ENCODE measurements around the gene MEF2D. TPM values are rescaled to one million over a fixed set of nuclear protein-coding genes. Genes with fewer than 3 reads are reported as not detected.
A peak's percentile ranks its signal among the peaks of the same experiment; 100 is the strongest.

The MEF2D gene
- total RNA-seq, 1 experiment from 2014 or later: 18.7 TPM

- H3K9ac ChIP-seq (ENCODE audit: extremely low read depth, insufficient read length, low read length): no peak overlapping the region
- no peak overlapping the region for H2BK12ac ChIP-seq (ENCODE audit: insufficient read length, low read depth, low read length)
- no peak overlapping the region for H3K4me2 ChIP-seq (ENCODE audit: insufficient read depth, insufficient read length, low read length)
- H2BK5ac ChIP-seq (ENCODE audit: insufficient read length, low read length): no peak overlapping the region
- no peak overlapping the region; a peak in 1 of 5 replicates for H3K4me3 Mint-ChIP-seq
- H3K56ac ChIP-seq (ENCODE audit: insufficient read length, low read depth, low read length): no peak overlapping the region
- H2AK5ac ChIP-seq (ENCODE audit: insufficient read length, low read length): no peak overlapping the region
- no peaks in the 10 kb centered on the region for H3K27me3 ChIP-seq (ENCODE audit: insufficient read depth, low read length)
- no peaks in the 10 kb centered on the region; a peak in 1 of 5 replicates for H3K9me3 Mint-ChIP-seq
- peaks cover 4% of the 10 kb centered on the region; the same call in 1 of the 2 replicates for H3K4me1 ChIP-seq (ENCODE audit: insufficient read depth, low read length)
- no peaks in the 10 kb centered on the region for H3K23me2 ChIP-seq (ENCODE audit: insufficient read length, low read depth, low read length, poor library complexity, severe bottlenecking)
- H4K20me1 ChIP-seq (ENCODE audit: control insufficient read depth, insufficient read depth, insufficient read length): no peaks in the 10 kb centered on the region
- H3K4me1 Mint-ChIP-seq: peaks cover 32 to 35% of the 10 kb centered on the region in 2 experiments
- no peak overlapping the region for H3T11ph ChIP-seq (ENCODE audit: low read length)
- no peak overlapping the region for H2AFZ ChIP-seq (ENCODE audit: low read length)
- H4K8ac ChIP-seq (replicated peaks; ENCODE audit: insufficient read length, low read depth, low read length): no peak overlapping the region
- no peak overlapping the region for H3K23ac ChIP-seq (ENCODE audit: insufficient read length, low read depth, low read length)
- no peak overlapping the region for H4K91ac ChIP-seq (ENCODE audit: insufficient read length, low read depth, low read length)
- no CpG with 5 or more reads among the region's 5 CpGs for WGBS (ENCODE audit: extremely low coverage, insufficient read length, low lambda C conversion rate)
- no peak for DNase-seq
- TF ChIP-seq, protein P1, sequence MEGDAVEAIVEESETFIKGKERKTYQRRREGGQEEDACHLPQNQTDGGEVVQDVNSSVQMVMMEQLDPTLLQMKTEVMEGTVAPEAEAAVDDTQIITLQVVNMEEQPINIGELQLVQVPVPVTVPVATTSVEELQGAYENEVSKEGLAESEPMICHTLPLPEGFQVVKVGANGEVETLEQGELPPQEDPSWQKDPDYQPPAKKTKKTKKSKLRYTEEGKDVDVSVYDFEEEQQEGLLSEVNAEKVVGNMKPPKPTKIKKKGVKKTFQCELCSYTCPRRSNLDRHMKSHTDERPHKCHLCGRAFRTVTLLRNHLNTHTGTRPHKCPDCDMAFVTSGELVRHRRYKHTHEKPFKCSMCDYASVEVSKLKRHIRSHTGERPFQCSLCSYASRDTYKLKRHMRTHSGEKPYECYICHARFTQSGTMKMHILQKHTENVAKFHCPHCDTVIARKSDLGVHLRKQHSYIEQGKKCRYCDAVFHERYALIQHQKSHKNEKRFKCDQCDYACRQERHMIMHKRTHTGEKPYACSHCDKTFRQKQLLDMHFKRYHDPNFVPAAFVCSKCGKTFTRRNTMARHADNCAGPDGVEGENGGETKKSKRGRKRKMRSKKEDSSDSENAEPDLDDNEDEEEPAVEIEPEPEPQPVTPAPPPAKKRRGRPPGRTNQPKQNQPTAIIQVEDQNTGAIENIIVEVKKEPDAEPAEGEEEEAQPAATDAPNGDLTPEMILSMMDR (conservative IDR thresholded peaks at IDR 0.05): no peak
- no peak overlapping the region for H3K4ac ChIP-seq (ENCODE audit: low read depth, low read length)
- H2BK15ac ChIP-seq (ENCODE audit: low read depth, low read length): no peak overlapping the region
- H3K79me2 ChIP-seq (ENCODE audit: insufficient read depth, low read length): no peaks in the 10 kb centered on the region
- no peak overlapping the region for H3K27ac ChIP-seq (ENCODE audit: insufficient read length, low read depth, low read length)
- peak overlapping the region in 1 of 3 experiments; percentile 19; a peak in 2 of 7 replicates for H3K27ac Mint-ChIP-seq
- no peak overlapping the region for H2BK120ac ChIP-seq (ENCODE audit: low read depth, low read length, poor library complexity, severe bottlenecking)
- H3K27me3 Mint-ChIP-seq (ENCODE audit: low read depth): no peaks in the 10 kb centered on the region
- H3K18ac ChIP-seq (ENCODE audit: insufficient read length, low read depth, low read length): no peak overlapping the region
- no peak overlapping the region for H2BK20ac ChIP-seq (ENCODE audit: low read depth, low read length, poor library complexity, severe bottlenecking)
- H4K5ac ChIP-seq (ENCODE audit: insufficient read length, low read depth, low read length): no peak overlapping the region
- H3K79me1 ChIP-seq (ENCODE audit: insufficient read depth, low read depth, low read length, poor library complexity, severe bottlenecking): no peaks in the 10 kb centered on the region
- no peak overlapping the region for H3K14ac ChIP-seq (ENCODE audit: insufficient read depth, low read length)
- H3K36me3 Mint-ChIP-seq (ENCODE audit: insufficient read depth in 1 of 3, low read depth in 3 of 3): peaks cover 12 to 49% (median 45%) of the 10 kb centered on the region in 3 experiments; a peak in 6 of 7 replicates
- no peaks in the 10 kb centered on the region for H3K9me3 ChIP-seq (ENCODE audit: control insufficient read depth, low read depth, low read length)
These were observed 19.0 kb downstream of the MEF2D start for GRCh38 chr1:156481527-156481926.
